GM23338 (cell line): ENCODE data around the gene OLFML2B.

Experiments used
- CREB1 ChIP-seq: fragments of 250-450 bp; sonication (Bioruptor Pico); IDR thresholded peaks from 2 replicates; pipeline ENCODE4 v1.5.0; 2020; ENCODE audit warnings: low read depth, mild to moderate bottlenecking, moderate library complexity
- ETS1 ChIP-seq: IDR thresholded peaks from 2 replicates; pipeline ENCODE4 v1.6.1; 2016; ENCODE audit warnings: antibody characterized with exemption
- EZH2 ChIP-seq: fragments of 200-600 bp; sonication (generic); IDR thresholded peaks from one replicate; pipeline ENCODE4 v1.8.0; 2017; ENCODE audit warnings: antibody characterized with exemption, mild to moderate bottlenecking, low read depth; ENCODE audit not compliant: unreplicated experiment
- EZH2phosphoT487 ChIP-seq: fragments of 200-600 bp; sonication (generic); IDR thresholded peaks from one replicate; pipeline ENCODE4 v1.8.1; 2018; ENCODE audit warnings: antibody characterized with exemption; ENCODE audit not compliant: unreplicated experiment
- JUNB ChIP-seq: IDR thresholded peaks from one replicate; pipeline ENCODE4 v1.6.1; 2016; ENCODE audit warnings: antibody characterized with exemption; ENCODE audit not compliant: unreplicated experiment
- POLR2AphosphoS5 ChIP-seq: IDR thresholded peaks from 2 replicates; pipeline ENCODE4 v1.6.1; 2016; ENCODE audit warnings: antibody characterized with exemption, low read depth
- STAT1 ChIP-seq: IDR thresholded peaks from one replicate; pipeline ENCODE4 v1.6.1; 2016; ENCODE audit warnings: antibody characterized with exemption; ENCODE audit not compliant: unreplicated experiment
- ZNF114 ChIP-seq: fragments of 250-450 bp; sonication (Bioruptor Pico); IDR thresholded peaks from 2 replicates; pipeline ENCODE4 v1.5.0; 2020; ENCODE audit warnings: mild to moderate bottlenecking, moderate library complexity
- TF ChIP-seq, protein P1 (sequence below): IDR thresholded peaks from one replicate; pipeline ENCODE4 v1.6.1; 2018; ENCODE audit warnings: antibody characterized with exemption; ENCODE audit not compliant: unreplicated experiment
- TF ChIP-seq, protein P2 (sequence below), 2 experiments: fragments of 200-600 bp in 1 of 2; sonication (generic) in 1 of 2; conservative IDR thresholded peaks; 2 replicates each; pipeline versions ENCODE4 v1.5.1 to v1.6.1; 2016 to 2017; ENCODE audit warnings: antibody characterized with exemption in 2 of 2, low read depth in 2 of 2, mild to moderate bottlenecking in 2 of 2, moderate library complexity in 1 of 2
- TF ChIP-seq, protein P3 (sequence below): fragments of 250-450 bp; sonication (Bioruptor Pico); IDR thresholded peaks from 2 replicates; pipeline ENCODE4 v1.5.0; 2020; ENCODE audit warnings: mild to moderate bottlenecking, moderate library complexity

DNA sequence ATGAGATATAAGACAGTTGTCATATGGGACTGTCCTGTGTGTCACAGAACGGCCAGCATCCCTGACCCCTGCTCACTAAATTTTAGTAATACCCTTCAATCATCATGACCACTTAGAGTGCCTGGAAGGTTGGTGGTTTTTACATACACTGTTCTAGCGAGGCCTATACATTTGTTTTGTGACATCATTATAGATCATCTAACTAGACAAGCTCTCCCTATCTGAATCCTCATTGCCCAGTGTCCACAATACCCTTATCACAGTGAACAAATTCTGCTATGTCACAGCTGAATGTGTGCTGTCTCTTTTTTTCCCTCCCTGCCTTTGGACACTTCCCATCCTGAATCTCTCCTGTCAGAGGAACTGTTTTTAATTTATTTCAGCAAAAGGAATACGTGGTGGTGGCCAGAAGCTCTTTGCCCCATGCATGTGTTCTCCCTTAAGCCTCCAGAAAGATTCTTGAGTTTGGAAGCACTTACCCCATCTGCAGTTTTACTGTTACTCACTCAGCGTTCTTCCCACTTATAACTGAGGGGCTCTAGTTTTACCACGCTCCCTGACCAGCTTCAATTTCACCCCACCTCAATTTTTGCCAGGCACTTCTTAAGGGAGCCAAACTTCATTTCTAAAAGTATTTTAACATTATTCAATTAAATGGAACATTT, 70.3 kb downstream of the OLFML2B start:
- TF ChIP-seq, protein P1, sequence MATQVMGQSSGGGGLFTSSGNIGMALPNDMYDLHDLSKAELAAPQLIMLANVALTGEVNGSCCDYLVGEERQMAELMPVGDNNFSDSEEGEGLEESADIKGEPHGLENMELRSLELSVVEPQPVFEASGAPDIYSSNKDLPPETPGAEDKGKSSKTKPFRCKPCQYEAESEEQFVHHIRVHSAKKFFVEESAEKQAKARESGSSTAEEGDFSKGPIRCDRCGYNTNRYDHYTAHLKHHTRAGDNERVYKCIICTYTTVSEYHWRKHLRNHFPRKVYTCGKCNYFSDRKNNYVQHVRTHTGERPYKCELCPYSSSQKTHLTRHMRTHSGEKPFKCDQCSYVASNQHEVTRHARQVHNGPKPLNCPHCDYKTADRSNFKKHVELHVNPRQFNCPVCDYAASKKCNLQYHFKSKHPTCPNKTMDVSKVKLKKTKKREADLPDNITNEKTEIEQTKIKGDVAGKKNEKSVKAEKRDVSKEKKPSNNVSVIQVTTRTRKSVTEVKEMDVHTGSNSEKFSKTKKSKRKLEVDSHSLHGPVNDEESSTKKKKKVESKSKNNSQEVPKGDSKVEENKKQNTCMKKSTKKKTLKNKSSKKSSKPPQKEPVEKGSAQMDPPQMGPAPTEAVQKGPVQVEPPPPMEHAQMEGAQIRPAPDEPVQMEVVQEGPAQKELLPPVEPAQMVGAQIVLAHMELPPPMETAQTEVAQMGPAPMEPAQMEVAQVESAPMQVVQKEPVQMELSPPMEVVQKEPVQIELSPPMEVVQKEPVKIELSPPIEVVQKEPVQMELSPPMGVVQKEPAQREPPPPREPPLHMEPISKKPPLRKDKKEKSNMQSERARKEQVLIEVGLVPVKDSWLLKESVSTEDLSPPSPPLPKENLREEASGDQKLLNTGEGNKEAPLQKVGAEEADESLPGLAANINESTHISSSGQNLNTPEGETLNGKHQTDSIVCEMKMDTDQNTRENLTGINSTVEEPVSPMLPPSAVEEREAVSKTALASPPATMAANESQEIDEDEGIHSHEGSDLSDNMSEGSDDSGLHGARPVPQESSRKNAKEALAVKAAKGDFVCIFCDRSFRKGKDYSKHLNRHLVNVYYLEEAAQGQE = no peak
- TF ChIP-seq, protein P2, sequence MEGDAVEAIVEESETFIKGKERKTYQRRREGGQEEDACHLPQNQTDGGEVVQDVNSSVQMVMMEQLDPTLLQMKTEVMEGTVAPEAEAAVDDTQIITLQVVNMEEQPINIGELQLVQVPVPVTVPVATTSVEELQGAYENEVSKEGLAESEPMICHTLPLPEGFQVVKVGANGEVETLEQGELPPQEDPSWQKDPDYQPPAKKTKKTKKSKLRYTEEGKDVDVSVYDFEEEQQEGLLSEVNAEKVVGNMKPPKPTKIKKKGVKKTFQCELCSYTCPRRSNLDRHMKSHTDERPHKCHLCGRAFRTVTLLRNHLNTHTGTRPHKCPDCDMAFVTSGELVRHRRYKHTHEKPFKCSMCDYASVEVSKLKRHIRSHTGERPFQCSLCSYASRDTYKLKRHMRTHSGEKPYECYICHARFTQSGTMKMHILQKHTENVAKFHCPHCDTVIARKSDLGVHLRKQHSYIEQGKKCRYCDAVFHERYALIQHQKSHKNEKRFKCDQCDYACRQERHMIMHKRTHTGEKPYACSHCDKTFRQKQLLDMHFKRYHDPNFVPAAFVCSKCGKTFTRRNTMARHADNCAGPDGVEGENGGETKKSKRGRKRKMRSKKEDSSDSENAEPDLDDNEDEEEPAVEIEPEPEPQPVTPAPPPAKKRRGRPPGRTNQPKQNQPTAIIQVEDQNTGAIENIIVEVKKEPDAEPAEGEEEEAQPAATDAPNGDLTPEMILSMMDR (conservative IDR thresholded peaks at IDR 0.05; ENCODE audit: low read depth in 2 of 2) = no peak
- TF ChIP-seq POLR2AphosphoS5 = no peak
- TF ChIP-seq EZH2 = no peak
- peak; percentile 41 for TF ChIP-seq JUNB
- TF ChIP-seq ETS1 = no peak
- TF ChIP-seq CREB1 (CRISPR knock-in tag) = no peak
- TF ChIP-seq EZH2phosphoT487 = no peak
- TF ChIP-seq ZNF114 (CRISPR knock-in tag) = no peak
- TF ChIP-seq, protein P3, sequence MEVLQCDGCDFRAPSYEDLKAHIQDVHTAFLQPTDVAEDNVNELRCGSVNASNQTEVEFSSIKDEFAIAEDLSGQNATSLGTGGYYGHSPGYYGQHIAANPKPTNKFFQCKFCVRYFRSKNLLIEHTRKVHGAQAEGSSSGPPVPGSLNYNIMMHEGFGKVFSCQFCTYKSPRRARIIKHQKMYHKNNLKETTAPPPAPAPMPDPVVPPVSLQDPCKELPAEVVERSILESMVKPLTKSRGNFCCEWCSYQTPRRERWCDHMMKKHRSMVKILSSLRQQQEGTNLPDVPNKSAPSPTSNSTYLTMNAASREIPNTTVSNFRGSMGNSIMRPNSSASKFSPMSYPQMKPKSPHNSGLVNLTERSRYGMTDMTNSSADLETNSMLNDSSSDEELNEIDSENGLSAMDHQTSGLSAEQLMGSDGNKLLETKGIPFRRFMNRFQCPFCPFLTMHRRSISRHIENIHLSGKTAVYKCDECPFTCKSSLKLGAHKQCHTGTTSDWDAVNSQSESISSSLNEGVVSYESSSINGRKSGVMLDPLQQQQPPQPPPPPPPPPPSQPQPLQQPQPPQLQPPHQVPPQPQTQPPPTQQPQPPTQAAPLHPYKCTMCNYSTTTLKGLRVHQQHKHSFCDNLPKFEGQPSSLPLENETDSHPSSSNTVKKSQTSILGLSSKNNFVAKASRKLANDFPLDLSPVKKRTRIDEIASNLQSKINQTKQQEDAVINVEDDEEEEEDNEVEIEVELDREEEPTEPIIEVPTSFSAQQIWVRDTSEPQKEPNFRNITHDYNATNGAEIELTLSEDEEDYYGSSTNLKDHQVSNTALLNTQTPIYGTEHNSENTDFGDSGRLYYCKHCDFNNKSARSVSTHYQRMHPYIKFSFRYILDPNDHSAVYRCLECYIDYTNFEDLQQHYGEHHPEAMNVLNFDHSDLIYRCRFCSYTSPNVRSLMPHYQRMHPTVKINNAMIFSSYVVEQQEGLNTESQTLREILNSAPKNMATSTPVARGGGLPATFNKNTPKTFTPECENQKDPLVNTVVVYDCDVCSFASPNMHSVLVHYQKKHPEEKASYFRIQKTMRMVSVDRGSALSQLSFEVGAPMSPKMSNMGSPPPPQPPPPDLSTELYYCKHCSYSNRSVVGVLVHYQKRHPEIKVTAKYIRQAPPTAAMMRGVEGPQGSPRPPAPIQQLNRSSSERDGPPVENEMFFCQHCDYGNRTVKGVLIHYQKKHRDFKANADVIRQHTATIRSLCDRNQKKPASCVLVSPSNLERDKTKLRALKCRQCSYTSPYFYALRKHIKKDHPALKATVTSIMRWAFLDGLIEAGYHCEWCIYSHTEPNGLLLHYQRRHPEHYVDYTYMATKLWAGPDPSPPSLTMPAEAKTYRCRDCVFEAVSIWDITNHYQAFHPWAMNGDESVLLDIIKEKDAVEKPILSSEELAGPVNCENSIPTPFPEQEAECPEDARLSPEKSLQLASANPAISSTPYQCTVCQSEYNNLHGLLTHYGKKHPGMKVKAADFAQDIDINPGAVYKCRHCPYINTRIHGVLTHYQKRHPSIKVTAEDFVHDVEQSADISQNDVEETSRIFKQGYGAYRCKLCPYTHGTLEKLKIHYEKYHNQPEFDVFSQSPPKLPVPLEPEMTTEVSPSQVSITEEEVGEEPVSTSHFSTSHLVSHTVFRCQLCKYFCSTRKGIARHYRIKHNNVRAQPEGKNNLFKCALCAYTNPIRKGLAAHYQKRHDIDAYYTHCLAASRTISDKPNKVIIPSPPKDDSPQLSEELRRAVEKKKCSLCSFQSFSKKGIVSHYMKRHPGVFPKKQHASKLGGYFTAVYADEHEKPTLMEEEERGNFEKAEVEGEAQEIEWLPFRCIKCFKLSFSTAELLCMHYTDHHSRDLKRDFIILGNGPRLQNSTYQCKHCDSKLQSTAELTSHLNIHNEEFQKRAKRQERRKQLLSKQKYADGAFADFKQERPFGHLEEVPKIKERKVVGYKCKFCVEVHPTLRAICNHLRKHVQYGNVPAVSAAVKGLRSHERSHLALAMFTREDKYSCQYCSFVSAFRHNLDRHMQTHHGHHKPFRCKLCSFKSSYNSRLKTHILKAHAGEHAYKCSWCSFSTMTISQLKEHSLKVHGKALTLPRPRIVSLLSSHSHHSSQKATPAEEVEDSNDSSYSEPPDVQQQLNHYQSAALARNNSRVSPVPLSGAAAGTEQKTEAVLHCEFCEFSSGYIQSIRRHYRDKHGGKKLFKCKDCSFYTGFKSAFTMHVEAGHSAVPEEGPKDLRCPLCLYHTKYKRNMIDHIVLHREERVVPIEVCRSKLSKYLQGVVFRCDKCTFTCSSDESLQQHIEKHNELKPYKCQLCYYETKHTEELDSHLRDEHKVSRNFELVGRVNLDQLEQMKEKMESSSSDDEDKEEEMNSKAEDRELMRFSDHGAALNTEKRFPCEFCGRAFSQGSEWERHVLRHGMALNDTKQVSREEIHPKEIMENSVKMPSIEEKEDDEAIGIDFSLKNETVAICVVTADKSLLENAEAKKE (CRISPR knock-in tag) = no peak
- TF ChIP-seq STAT1 = no peak
